ENCODE measurements around the gene ADIPOQ. TPM values are rescaled to one million over a fixed set of nuclear protein-coding genes. Genes with fewer than 3 reads are reported as not detected.

The ADIPOQ gene
- total RNA-seq, 4 donors from 2014 or later: 0.17 to 0.84 (median 0.49) TPM

- H3K4me3 ChIP-seq: no peak overlapping the region
- H3K9me3 ChIP-seq: no peaks in the 10 kb centered on the region
- TF ChIP-seq EP300 (IDR thresholded peaks at IDR 0.05) (no peak), POLR2A (IDR thresholded peaks at IDR 0.05; ENCODE audit: low read depth) (no peak), POLR2AphosphoS5 (IDR thresholded peaks at IDR 0.05) (no peak), CTCF (IDR thresholded peaks at IDR 0.05) (no peak)
- intact Hi-C loops (cut with DNase I): loop anchor here (5.0 kb wide), 2 partner anchors 206 to 841 kb away; no protein-coding TSS in a partner anchor
- DNase-seq (ENCODE audit: extremely low spot score): no peak
- H3K27ac ChIP-seq (replicated peaks in 1 of 4): no peak overlapping the region
- H3K36me3 ChIP-seq: no peaks in the 10 kb centered on the region
- WGBS: 79% methylated on average over 2 of the region's 2 CpGs
- peaks cover 11 to 34% (median 27%) of the 10 kb centered on the region in 4 donors for H3K4me1 ChIP-seq
- peaks cover 0 to 27% (median 19%) of the 10 kb centered on the region in 4 donors for H3K27me3 ChIP-seq
Measured at GRCh38 chr3:186823386-186823785, 19.1 kb upstream of the ADIPOQ start.

GRCh38 chr3:186824430-186825139, 17.9 kb upstream of the ADIPOQ start:
- DNase-seq (ENCODE audit: extremely low spot score): no peak
- no peaks in the 10 kb centered on the region for H3K9me3 ChIP-seq
- TF ChIP-seq EP300 (IDR thresholded peaks at IDR 0.05): no peak
- TF ChIP-seq POLR2AphosphoS5 (IDR thresholded peaks at IDR 0.05): no peak
- TF ChIP-seq CTCF (IDR thresholded peaks at IDR 0.05): no peak
- TF ChIP-seq POLR2A (IDR thresholded peaks at IDR 0.05; ENCODE audit: low read depth): no peak
- intact Hi-C loops (cut with DNase I): loop anchor here (5.0 kb wide), 2 partner anchors 207 to 842 kb away; no protein-coding TSS in a partner anchor
- peaks cover 0 to 39% (median 25%) of the 10 kb centered on the region in 4 donors for H3K27me3 ChIP-seq
- WGBS: 42% methylated on average over 16 of the region's 18 CpGs
- peaks cover 11 to 38% (median 28%) of the 10 kb centered on the region in 4 donors for H3K4me1 ChIP-seq
- no peak overlapping the region for H3K4me3 ChIP-seq
- H3K27ac ChIP-seq (replicated peaks in 1 of 4): no peak overlapping the region
- no peaks in the 10 kb centered on the region for H3K36me3 ChIP-seq

- intact Hi-C loops (cut with DNase I): no loop called here
- Histone ChIP-seq H3K36me3 (no peaks in the 10 kb centered on the region), H3K27ac (replicated peaks in 1 of 4) (no peak overlapping the region), H3K9me3 (no peaks in the 10 kb centered on the region), H3K4me3 (no peak overlapping the region), H3K27me3 (peaks cover 0 to 47% (median 25%) of the 10 kb centered on the region in 4 donors), H3K4me1 (peaks cover 11 to 38% (median 28%) of the 10 kb centered on the region in 4 donors)
- DNase-seq (ENCODE audit: extremely low spot score): no peak
- TF ChIP-seq CTCF (IDR thresholded peaks at IDR 0.05) (no peak), POLR2A (IDR thresholded peaks at IDR 0.05; ENCODE audit: low read depth) (no peak), EP300 (IDR thresholded peaks at IDR 0.05) (no peak), POLR2AphosphoS5 (IDR thresholded peaks at IDR 0.05) (no peak)
- WGBS: 11% methylated on average over 16 of the region's 23 CpGs
Measured at GRCh38 chr3:186825294-186825821, 17.2 kb upstream of the ADIPOQ start.

GRCh38 chr3:186825872-186826409, 16.6 kb upstream of the ADIPOQ start:
- H3K4me1 ChIP-seq: peaks cover 11 to 38% (median 28%) of the 10 kb centered on the region in 4 donors
- no peaks in the 10 kb centered on the region for H3K36me3 ChIP-seq
- H3K4me3 ChIP-seq: peak overlapping the region in 1 of 4 donors; percentile 67
- intact Hi-C loops (cut with DNase I): no loop called here
- TF ChIP-seq EP300 (IDR thresholded peaks at IDR 0.05) (no peak), POLR2A (IDR thresholded peaks at IDR 0.05; ENCODE audit: low read depth) (no peak), CTCF (IDR thresholded peaks at IDR 0.05) (no peak), POLR2AphosphoS5 (IDR thresholded peaks at IDR 0.05) (no peak)
- 58% methylated on average over 10 of the region's 11 CpGs for WGBS
- DNase-seq (ENCODE audit: extremely low spot score): no peak
- no peak overlapping the region for H3K27ac ChIP-seq (replicated peaks in 1 of 4)
- H3K9me3 ChIP-seq: no peaks in the 10 kb centered on the region
- peaks cover 0 to 53% (median 25%) of the 10 kb centered on the region in 4 donors for H3K27me3 ChIP-seq

Data from esophagus muscularis mucosa (tissue), 4 donors.